ENCODE data around the gene TMEM121B. TPM values are rescaled to one million over a fixed set of nuclear protein-coding genes. Genes with fewer than 3 reads are reported as not detected.

TMEM121B gene
- under 0.01 TPM in 1 of 2 replicates, not detected in the other for total RNA-seq

GRCh38 chr22:17121233-17122195 lies at the start of gene TMEM121B:
TMEM121B (minus strand) TSS chr22:17121360; CDS start chr22:17121127, 233 bp downstream.

GRCh38 chr22:17158568-17159503 lies 37.7 kb upstream of the TMEM121B start, which contains the start of gene HDHD5:
HDHD5 (minus strand) TSS chr22:17159277; CDS start chr22:17159251, 26 bp downstream.

GRCh38 chr22:17084554-17085276 lies 36.4 kb downstream of the TMEM121B start, which contains the start of gene IL17RA:
IL17RA (plus strand) TSS chr22:17085000; CDS start chr22:17085092, 92 bp downstream.

Other genes starting within 250 kb of the TMEM121B start
- gene GAB4, start 113.1 kb downstream of the TMEM121B start, total RNA-seq, result not detected in 2 replicates
- gene IL17RA, start 36.4 kb downstream of the TMEM121B start, total RNA-seq, result 4.4 and 6.1 TPM in 2 replicates
- 23.0 and 34.0 TPM in 2 replicates for gene HDHD5, start 37.9 kb upstream of the TMEM121B start, total RNA-seq
- gene ADA2, start 98.1 kb upstream of the TMEM121B start, total RNA-seq, result 0.14 and 0.46 TPM in 2 replicates
- under 0.01 and 0.28 TPM in 2 replicates for gene CECR2, start 248.1 kb upstream of the TMEM121B start, total RNA-seq

All from smooth muscle cell of bladder (primary cell).